HG02678 (cell line): ENCODE data around the gene FEM1C.

Experiments used
- ATAC-seq: cut with Tn5 transposase; IDR thresholded peaks from one replicate; pipeline ENCODE4 v1.9.1; 2021; ENCODE audit warnings: mild to moderate bottlenecking, moderate library complexity; ENCODE audit not compliant: unreplicated experiment

The FEM1C gene

GRCh38 chr5:115558388-115558956, 13.9 kb upstream of the FEM1C start:
- ATAC-seq: no peak

- no peak for ATAC-seq
Observed at GRCh38 chr5:115557667-115558387, 13.3 kb upstream of the FEM1C start.

GRCh38 chr5:115556276-115556675, 11.7 kb upstream of the FEM1C start:
- no peak for ATAC-seq

- ATAC-seq: no peak
Observed at GRCh38 chr5:115555084-115555633, 10.6 kb upstream of the FEM1C start.

GRCh38 chr5:115553082-115553481, 8.5 kb upstream of the FEM1C start:
- no peak for ATAC-seq

GRCh38 chr5:115551415-115551814, 6.8 kb upstream of the FEM1C start:
- ATAC-seq: no peak

- no peak for ATAC-seq
Observed at GRCh38 chr5:115549154-115549553, 4.6 kb upstream of the FEM1C start.

GRCh38 chr5:115548683-115549082, 4.1 kb upstream of the FEM1C start:
- no peak for ATAC-seq

- no peak for ATAC-seq
Observed at GRCh38 chr5:115545351-115545882, 842 bp upstream of the FEM1C start.

GRCh38 chr5:115544043-115544435, 536 bp downstream of the FEM1C start:
- ATAC-seq: peak; percentile 10

- ATAC-seq: peak; percentile 34
Observed at GRCh38 chr5:115543365-115544042, 1.1 kb downstream of the FEM1C start.

GRCh38 chr5:115542651-115543364, 1.8 kb downstream of the FEM1C start:
- ATAC-seq: no peak

- no peak for ATAC-seq
Observed at GRCh38 chr5:115542086-115542485, 2.5 kb downstream of the FEM1C start.

GRCh38 chr5:115541611-115542010, 3.0 kb downstream of the FEM1C start:
- no peak for ATAC-seq

GRCh38 chr5:115535479-115536035, 9.0 kb downstream of the FEM1C start:
- ATAC-seq: no peak

GRCh38 chr5:115532517-115532916, 12.1 kb downstream of the FEM1C start:
- ATAC-seq: no peak

- no peak for ATAC-seq
Observed at GRCh38 chr5:115531787-115532367, 12.7 kb downstream of the FEM1C start.

GRCh38 chr5:115531380-115531779, 13.2 kb downstream of the FEM1C start:
- no peak for ATAC-seq

- no peak for ATAC-seq
Observed at GRCh38 chr5:115530426-115530825, 14.1 kb downstream of the FEM1C start.

- ATAC-seq: no peak
Observed at GRCh38 chr5:115526604-115527003, 18.0 kb downstream of the FEM1C start.
